ENCODE results near the gene RHEB.
A peak's percentile ranks its signal among the peaks of the same experiment; 100 is the strongest.

RHEB gene

DNA sequence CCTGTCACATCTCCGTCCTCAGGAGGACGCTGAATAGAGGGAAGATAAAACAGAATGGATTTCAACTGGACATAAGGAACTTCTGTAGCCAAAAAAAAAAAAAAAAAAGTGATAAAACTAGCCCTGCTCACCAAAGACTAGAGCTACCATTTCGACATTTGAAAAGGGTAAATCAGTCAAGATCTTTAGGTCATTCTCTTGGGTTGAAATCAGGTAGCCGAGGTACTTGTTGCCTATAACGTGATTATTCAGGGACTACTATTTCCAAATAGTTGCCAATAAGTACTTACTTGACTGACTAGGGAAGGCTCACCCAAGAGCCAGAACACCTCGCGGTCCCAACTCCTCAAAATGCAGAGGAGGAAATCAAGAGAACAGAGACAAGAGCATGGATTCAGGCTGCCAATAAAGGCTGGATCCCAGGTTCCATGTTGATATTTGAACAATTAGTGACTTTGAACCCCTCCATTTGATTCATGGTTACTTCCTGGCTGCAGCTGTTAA, 2.0 kb downstream of the RHEB start:
- no peak for DNase-seq (ENCODE audit: low read depth in 1 of 2, low spot score in 1 of 2)
- Histone ChIP-seq H3K27ac (replicated peaks) (peak overlapping the region; percentile 76), H3K27me3 (ENCODE audit: insufficient read depth, poor library complexity, severe bottlenecking) (no peaks in the 10 kb centered on the region)

DNA sequence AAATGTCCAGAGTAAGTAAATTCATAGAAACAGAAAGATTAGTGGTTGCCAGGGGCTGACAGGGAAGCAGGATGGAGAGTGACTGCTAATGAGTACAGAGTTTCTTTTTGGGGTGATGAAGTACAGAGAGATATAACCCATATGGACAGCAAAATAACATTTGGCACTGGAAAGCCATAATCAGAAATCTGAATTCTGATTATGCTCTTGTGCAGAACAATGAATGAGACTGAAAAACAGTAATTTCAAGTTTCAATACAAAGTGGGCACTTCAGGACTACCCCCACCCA, 4.5 kb downstream of the RHEB start:
- Histone ChIP-seq H3K27ac (replicated peaks) (no peak overlapping the region), H3K27me3 (ENCODE audit: insufficient read depth, poor library complexity, severe bottlenecking) (no peaks in the 10 kb centered on the region), H3K4me3 (replicated peaks; ENCODE audit: insufficient read depth, low read length) (no peak overlapping the region)
- no peak for TF ChIP-seq POLR2AphosphoS5 (IDR thresholded peaks at IDR 0.05; ENCODE audit: low read depth)
- no peak for TF ChIP-seq REST (IDR thresholded peaks at IDR 0.05; ENCODE audit: insufficient replicate concordance, low read depth)
- TF ChIP-seq, protein P1, sequence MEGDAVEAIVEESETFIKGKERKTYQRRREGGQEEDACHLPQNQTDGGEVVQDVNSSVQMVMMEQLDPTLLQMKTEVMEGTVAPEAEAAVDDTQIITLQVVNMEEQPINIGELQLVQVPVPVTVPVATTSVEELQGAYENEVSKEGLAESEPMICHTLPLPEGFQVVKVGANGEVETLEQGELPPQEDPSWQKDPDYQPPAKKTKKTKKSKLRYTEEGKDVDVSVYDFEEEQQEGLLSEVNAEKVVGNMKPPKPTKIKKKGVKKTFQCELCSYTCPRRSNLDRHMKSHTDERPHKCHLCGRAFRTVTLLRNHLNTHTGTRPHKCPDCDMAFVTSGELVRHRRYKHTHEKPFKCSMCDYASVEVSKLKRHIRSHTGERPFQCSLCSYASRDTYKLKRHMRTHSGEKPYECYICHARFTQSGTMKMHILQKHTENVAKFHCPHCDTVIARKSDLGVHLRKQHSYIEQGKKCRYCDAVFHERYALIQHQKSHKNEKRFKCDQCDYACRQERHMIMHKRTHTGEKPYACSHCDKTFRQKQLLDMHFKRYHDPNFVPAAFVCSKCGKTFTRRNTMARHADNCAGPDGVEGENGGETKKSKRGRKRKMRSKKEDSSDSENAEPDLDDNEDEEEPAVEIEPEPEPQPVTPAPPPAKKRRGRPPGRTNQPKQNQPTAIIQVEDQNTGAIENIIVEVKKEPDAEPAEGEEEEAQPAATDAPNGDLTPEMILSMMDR (IDR thresholded peaks at IDR 0.05; ENCODE audit: insufficient read depth, low read length) = no peak
- no peak for TF ChIP-seq GABPA (IDR thresholded peaks at IDR 0.05; ENCODE audit: low read depth)
- TF ChIP-seq SPI1 (IDR thresholded peaks at IDR 0.05; ENCODE audit: borderline replicate concordance, low read depth) = no peak
- DNase-seq (ENCODE audit: low read depth in 1 of 2, low spot score in 1 of 2) = no peak

More for the DNA sequence above, 2.0 kb downstream of the RHEB start:
- H3K4me3 ChIP-seq (replicated peaks; ENCODE audit: insufficient read depth, low read length) = peak overlapping the region; percentile 66
- TF ChIP-seq, protein P1 (IDR thresholded peaks at IDR 0.05; ENCODE audit: insufficient read depth, low read length) = no peak
- TF ChIP-seq POLR2AphosphoS5 (IDR thresholded peaks at IDR 0.05; ENCODE audit: low read depth) = no peak
- no peak for TF ChIP-seq SPI1 (IDR thresholded peaks at IDR 0.05; ENCODE audit: borderline replicate concordance, low read depth)
- no peak for TF ChIP-seq REST (IDR thresholded peaks at IDR 0.05; ENCODE audit: insufficient replicate concordance, low read depth)
- no peak for TF ChIP-seq GABPA (IDR thresholded peaks at IDR 0.05; ENCODE audit: low read depth)

DNA sequence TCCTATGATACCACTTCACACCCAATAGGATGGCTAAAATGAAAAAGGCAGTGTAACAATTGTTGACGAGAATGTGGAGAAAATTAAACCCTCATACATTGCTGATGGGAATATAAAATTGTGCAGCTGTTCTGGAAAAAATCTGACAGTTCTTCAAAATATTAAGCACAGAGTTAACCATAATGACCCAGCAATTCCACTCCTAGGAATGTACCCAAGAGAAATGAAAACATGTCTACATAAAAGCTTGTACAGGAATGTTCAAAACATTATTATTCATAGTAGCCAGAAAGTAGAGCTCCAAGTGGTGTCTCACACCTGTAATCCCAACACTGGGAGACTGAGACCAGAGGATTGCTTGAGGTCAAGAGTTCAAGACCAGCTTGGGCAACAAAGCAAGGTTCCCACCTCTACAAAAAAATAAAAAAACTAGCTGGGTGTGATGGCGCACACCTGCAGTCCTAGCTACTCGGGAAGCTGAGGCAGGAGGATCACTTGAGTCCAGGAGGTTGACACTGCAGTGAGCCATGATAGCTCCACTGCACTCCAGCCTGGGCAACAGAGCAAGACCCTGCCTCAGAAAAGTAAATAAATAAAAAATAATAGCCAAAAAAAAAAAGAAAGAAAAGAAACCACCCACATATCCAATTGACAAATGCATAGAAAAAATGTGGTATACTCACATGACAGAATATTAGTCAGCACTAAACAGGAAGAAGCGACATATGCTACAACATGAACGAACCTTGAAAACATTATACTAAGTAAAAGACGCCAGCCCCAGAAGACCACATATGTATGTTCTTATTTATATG, 5.0 kb downstream of the RHEB start:
- no peaks in the 10 kb centered on the region for H3K27me3 ChIP-seq (ENCODE audit: insufficient read depth, poor library complexity, severe bottlenecking)
- no peak for DNase-seq (ENCODE audit: low read depth in 1 of 2, low spot score in 1 of 2)
- TF ChIP-seq, protein P1 (IDR thresholded peaks at IDR 0.05; ENCODE audit: insufficient read depth, low read length) = no peak
- TF ChIP-seq GABPA (IDR thresholded peaks at IDR 0.05; ENCODE audit: low read depth) (no peak), POLR2AphosphoS5 (IDR thresholded peaks at IDR 0.05; ENCODE audit: low read depth) (no peak), REST (IDR thresholded peaks at IDR 0.05; ENCODE audit: insufficient replicate concordance, low read depth) (no peak)
- H3K4me3 ChIP-seq (replicated peaks; ENCODE audit: insufficient read depth, low read length) = no peak overlapping the region
- no peak overlapping the region for H3K27ac ChIP-seq (replicated peaks)

Data from HL-60 (cell line).